Astrocyte of the spinal cord (primary cell): Measurements from ENCODE around the gene PHC2.

Experiments
- DNase-seq: peaks from one replicate; pipeline ENCODE4 v3.0.0; 2011; ENCODE audit warnings: low read depth, low spot score
- H3K4me3 ChIP-seq: 2 replicates; pipeline ENCODE4 v1.5.1; 2011; ENCODE audit warnings: low read depth, mild to moderate bottlenecking, low read length, moderate library complexity
- in situ Hi-C: cut with HindIII; loops from 2 replicates; pipeline ENCODE4 v1.10.0; 2017; ENCODE audit warnings: low sequenced_read_pairs
- TF ChIP-seq, protein P1 (sequence below): IDR thresholded peaks from 2 replicates; pipeline ENCODE4 v1.5.1; 2012; ENCODE audit warnings: low read depth, mild to moderate bottlenecking, low read length, inconsistent platforms

The PHC2 gene

DNA sequence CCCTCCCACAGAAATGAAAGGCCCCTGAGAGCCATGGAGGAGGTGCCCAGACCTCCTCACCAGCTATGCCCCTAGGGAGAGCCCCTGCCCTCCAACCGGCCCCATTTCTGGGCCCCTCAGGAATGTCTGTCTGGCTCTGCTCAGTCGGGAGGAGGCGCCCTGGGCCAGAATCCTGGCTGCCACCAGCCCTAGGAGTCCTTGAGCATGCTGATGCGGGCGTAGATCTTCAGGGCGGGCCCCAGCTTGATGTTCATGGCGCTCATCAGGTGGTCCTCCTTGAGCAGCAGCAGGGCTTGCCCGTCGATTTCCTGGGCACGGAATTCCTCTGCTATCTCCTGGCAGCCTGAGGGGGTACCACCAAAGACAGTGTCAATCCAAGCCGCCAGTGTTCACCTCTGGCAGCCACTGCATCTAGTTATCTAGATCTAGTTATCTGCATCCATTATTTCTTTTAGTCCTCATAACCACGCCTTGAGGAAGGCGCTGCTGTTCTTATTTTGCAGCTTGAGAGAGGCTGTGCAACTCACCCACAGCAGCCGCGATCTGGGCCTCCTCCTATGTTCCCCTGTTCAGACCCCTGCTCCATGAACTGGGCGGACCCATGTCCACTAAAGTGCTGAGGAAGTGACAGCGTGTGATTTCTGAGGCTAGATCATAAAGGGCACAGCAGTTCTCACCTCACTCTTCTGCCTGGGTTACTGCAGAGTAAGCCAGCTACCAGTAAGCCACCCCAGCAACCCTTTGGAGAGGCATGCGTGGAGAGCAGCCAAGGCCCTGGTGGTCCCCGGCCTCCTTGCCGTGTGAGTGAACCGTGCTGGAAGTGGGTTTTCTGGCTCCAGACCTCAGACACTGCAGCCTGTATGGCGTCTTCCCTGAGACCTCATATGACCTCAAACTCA lies 106.0 kb downstream of the PHC2 start:
- DNase-seq = no peak
- in situ Hi-C loops = no loop called here
- H3K4me3 ChIP-seq = no peak overlapping the region
- TF ChIP-seq, protein P1, sequence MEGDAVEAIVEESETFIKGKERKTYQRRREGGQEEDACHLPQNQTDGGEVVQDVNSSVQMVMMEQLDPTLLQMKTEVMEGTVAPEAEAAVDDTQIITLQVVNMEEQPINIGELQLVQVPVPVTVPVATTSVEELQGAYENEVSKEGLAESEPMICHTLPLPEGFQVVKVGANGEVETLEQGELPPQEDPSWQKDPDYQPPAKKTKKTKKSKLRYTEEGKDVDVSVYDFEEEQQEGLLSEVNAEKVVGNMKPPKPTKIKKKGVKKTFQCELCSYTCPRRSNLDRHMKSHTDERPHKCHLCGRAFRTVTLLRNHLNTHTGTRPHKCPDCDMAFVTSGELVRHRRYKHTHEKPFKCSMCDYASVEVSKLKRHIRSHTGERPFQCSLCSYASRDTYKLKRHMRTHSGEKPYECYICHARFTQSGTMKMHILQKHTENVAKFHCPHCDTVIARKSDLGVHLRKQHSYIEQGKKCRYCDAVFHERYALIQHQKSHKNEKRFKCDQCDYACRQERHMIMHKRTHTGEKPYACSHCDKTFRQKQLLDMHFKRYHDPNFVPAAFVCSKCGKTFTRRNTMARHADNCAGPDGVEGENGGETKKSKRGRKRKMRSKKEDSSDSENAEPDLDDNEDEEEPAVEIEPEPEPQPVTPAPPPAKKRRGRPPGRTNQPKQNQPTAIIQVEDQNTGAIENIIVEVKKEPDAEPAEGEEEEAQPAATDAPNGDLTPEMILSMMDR = no peak

- TF ChIP-seq, protein P1 = no peak
- no peak for DNase-seq
- in situ Hi-C loops = no loop called here
- H3K4me3 ChIP-seq = no peak overlapping the region
These were observed 107.0 kb downstream of the PHC2 start for GRCh38 chr1:33323663-33324477.

- no peak overlapping the region for H3K4me3 ChIP-seq
- no peak for DNase-seq
- in situ Hi-C loops = no loop called here
- TF ChIP-seq, protein P1 = no peak
These were observed 107.9 kb downstream of the PHC2 start for GRCh38 chr1:33322870-33323585.

DNA sequence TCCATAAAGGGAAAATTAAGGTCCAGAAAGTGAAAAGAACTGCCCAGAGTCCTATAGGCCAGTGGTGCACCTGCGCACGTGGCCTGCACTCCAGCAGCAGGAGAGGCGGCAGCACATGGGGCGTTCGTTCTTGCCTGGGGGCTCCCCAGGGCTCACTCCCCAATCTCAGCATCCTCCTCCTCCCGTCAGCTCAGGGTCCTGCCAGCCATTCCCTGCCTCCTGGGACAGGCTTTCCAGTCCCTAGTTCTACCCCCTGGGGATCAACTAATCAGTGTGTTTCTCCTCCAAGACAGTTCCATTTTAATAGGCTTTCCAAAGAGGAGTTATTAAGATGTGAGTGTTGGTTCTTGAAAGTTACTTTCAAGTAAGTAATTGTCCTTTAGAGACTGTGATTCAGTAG lies 108.8 kb downstream of the PHC2 start:
- TF ChIP-seq, protein P1 = no peak
- in situ Hi-C loops = no loop called here
- DNase-seq = no peak

DNA sequence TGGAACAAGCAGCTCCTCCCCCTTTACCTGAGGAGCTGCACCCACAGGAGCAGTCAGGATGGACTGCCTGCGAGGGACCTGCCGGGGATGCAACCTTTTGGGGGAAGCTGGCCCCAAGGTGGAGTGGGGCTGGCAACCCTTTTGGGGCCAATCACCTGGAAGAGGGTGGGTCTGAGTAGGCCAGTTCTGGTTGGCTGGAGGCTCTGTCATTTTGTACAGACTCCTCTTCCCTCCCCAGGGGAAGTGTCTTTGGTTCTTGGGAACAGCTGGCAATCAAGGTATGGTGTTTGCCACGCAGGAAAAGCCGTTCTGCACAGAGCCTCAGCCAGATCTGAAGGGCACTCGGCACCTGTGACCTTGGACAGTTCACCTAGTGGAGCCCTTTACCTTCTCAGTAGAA lies 109.7 kb downstream of the PHC2 start:
- in situ Hi-C loops = no loop called here
- DNase-seq = no peak
- no peak overlapping the region for H3K4me3 ChIP-seq
- TF ChIP-seq, protein P1 = no peak

More for the DNA sequence above, 108.8 kb downstream of the PHC2 start:
- no peak overlapping the region for H3K4me3 ChIP-seq

- H3K4me3 ChIP-seq = no peak within 1 kb of the TSS
- in situ Hi-C loops = no loop called here
- TF ChIP-seq, protein P1 = no peak
- DNase-seq = no peak
These were observed 110.2 kb downstream of the PHC2 start, which contains the start of gene A3GALT2 for GRCh38 chr1:33320619-33321165. Gene A3GALT2 (minus strand): TSS chr1:33321098. CDS start chr1:33321098, 0 bp downstream.
